ENCODE results near the gene SLC16A5.
"Not testable (repeated sequence)": the region's sequence is repeated elsewhere in the genome, so short reads cannot be mapped to it uniquely, and the experiment has no call there.

The SLC16A5 gene

DNA sequence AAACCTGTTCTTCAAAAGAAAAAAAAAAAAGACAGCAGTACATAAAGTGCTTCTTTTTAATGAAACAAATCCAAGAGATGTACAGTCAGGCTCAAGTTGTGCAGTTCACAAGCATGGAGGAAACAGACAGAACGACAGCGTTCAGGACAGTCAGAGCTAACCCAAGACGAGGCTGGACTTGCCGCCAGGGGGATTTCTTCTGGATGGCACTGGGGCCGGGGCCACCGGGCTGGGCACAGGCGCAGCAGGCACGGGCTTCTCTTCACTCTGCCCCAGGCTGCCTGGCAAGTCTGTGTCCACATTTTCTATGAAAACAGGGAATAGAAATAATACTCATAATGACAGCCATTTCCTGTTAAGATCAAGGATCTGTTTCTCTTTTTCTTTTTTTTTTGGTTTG is 48.2 kb downstream of the SLC16A5 start:
- DNase-seq: no peak

DNA sequence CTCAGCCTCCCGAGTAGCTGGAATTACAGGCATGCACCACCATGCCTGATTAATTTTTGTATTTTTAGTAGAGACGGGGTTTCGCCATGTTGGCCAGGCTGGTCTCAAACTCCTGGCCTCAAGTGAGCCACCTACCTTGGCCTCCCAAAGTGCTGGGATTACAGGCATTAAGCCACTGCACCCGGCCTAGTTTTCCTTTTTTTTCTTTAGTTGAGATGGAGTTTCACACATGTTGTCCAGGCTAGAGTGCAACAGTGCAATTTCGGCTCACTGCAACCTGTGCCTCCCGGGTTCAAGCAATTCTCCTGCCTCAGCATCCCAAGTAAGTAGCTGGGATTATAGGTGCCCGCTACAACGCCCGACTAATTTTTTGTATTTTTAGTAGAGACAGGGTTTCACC is 50.0 kb downstream of the SLC16A5 start:
- not testable (repeated sequence) for DNase-seq

DNA sequence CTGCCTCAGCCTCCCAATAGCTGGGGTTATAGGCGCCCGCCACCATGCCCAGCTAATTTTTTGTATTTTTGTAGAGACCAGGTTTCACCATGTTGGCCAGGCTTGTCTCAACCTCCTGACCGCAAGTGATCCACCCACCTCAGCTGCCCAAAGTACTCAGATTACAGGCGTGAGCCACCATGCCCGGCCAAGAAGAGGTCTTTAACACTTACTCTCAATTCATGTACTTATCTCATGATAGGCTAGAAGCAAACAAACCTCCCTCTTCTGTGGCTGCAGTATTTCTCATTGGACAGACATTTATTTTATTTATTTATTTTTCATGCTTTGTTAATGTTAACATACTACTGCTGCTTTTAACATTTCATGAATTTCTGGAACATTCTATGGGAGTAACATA is 50.8 kb downstream of the SLC16A5 start:
- DNase-seq: no peak

DNA sequence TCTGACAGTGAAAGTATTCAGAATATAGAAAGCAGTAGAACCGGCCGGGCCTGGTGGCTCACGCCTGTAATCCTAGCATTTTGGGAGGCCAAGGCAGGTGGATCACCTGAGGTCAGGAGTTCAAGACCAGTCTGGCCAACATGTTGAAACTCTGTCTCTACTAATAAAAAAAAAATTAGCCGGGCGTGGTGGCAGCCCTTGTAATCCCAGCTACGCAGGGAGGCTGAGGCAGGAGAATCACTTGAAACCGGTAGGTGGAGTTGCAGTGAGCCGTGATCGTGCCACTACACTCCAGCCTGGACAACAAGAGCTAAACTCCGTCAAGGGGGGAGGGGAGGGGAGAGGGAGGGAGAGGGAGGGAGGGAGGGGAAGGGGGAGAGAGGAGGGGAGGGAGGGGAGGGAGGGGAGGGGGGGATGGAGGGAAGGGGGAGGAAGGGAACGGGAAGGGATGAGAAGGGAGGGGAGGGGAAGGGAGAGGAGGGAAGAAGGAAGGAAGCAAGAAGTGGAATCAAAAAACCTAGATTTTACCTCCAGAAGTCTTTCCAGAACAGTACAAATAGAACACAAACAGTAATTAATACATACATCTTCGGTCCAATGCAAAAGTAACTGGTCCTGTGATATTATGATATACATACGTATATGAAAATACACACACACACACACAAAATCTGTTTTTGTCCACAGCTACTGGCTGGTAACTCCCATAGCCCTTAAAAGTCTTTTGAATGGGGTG is 54.6 kb downstream of the SLC16A5 start:
- DNase-seq: no peak

DNA sequence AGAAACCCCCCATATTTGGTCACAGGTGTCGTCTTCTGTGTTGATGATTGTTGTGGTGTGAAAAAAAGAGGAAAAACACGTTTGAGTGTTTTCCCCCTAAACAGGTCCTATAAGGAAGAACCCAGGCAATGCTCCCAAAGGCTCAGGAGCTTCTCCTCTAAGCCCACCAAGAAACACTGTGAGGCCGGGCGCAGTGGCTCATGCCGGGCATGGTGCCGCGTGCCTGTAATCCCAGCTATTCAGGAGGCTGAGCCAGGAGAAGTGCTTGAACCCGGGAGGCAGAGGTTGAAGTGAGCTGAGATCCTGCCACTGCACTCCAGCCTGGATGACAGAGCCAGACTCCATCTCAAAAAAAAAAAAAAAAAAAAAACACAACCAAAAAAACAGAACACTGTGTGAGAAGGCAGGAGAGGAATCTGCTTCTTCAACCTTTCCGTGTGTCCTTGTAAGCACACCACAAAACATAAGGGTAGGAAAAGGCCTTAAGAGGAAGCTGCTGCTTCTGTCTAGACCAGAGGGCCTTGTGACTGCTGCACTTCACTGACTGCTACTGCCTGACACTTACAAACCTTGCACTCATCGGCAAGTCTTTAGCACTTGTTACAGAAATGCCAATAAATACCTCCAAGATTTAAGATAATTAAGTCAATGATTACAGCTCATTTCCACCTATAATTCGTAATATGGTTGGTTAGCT is 57.2 kb downstream of the SLC16A5 start:
- no peak for DNase-seq

DNA sequence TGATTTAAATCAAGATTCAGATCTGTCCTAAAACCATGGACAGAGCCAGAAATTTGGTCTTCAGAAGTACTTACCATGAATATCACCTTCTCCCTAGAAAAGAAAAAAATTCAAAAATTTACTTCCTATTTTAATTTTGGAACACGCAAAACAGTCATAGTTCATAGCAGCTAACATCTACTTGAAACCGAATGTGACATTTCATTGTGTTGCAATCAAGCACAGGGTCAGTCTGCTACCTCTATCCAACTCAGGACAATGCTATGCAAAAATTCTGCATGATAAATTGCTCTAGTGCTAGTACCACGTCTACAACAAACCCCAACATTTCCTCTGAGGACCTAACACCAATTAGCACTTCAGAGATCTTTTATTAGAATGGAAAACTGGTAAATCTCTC is 58.8 kb downstream of the SLC16A5 start:
- DNase-seq: no peak

DNA sequence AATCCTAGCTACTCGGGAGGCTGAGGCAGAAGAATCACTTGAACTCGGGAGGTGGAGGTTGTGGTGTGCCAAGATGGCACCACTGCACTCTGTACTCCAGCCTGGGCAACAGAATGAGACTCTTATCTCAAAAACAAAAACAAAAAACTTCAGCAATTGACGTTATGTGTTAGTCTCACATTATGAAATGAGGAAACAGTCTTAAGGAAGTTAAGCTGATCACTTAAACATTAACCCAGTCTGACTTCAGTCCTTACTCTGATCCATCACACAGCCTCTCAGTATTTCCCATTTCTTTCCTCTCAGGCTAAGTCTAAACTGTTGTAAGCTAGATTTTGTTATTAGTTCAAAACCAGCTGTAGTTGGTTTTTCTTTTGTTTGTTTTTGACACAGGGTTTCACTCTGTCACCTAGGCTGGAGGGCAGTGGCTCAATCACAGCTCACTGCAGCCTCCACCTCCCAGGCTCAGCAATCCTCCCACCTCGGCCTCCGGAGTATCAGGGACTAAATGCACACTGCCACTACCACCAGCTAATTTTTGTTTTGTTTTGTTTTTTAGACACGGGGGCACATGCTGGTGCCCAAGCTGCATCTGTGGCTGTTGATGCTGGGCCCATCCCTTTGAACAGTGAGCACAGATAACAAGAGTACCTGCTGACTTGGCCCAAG is 60.3 kb downstream of the SLC16A5 start:
- no peak for DNase-seq

DNA sequence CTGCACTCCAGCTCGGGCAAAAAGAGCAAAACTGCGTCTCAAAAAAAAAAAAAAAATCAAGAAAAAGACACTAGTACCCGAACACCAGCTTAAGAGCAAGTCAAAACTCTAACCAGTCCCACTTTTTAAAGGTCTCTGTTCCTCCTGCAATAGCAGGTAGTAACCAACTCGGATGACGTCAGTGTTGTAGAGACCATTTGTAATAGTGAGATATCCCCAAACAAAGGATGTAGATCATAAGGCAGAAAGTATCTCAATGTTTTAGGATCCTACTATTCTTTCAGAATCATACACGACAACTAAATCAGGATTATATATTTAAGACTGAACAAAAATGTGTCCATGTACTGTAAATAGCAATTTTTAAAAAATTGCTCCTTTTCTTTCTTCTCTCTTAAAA is 64.2 kb downstream of the SLC16A5 start:
- no peak for DNase-seq

DNA sequence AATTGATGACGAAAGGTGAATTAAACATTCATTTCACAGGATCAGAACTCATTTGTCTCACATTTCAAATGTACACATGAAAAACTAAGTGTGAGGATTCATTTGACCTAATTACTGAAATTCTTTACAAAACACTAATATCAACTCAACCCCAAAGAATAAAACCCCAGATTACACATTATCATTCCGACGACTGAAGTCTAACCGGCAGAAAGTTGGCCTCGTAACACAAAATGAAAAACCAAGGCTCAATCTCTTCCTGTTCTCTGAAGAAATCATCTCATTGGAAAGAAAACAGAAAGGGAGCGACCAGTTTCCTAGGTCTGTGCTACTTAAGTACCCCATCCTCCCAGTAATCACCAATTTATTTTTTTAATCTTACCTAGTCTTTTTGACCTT is 64.8 kb downstream of the SLC16A5 start:
- no peak for DNase-seq

DNA sequence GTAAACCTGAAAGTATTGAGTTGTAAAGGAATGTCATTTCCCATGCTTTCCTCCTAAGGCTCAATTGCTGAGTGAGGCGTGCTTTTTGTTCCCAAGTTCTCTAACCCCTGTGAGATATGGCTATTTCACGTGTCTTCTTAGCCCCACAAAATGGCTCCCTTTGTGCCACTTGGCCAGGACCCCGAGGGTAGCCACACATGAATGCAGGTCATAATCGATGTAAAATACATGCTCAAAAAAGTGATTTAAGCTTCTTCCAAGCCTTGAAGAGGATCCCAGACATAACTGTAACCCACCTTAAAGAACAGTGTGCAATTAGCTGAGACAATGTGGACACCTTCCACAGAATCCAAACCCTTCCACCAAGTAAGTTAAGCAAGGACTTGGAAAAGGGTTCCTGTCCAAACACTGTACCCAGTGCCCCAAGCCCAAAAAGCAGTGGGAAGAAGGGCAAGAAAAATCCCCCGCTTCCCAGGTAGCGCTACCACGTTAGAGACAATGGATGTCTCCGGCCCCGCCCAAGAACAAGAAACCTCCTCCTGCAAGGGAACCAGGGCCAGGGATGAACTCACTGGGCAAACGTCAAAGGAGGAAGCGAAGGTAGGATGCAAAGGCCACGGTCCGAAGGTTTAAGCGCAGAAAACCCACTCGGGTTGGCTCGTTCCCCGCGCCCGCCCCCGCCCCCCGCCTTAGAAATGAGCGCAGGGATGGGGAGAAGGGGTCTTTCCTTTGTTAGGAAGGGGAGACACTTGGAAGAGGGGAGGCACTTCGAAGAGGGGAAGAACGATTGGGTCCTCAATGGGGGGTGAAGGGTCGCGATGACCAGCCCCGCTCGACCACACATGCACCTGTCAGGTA is 65.4 kb downstream of the SLC16A5 start:
- no peak for DNase-seq

DNA sequence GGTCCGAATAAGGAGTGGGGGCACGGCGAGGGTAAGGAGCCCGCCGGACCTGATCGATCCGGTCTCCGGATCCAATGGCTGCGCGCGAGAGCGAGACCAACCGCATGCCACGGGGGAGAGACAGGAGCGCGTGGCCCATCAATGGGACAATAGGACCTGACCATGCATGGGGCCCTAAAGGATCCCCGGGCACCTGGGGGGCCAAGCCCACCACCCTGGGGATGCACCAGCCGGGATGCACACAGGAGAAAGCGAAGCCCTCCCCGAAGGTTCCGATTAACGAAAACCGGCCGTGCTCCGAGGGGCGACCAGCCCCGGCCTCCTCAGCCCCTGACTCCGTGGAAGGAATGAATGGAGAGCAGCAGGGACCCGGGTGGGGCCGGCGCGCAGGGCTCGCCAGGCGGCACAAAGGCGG is 66.0 kb downstream of the SLC16A5 start:
- no peak for DNase-seq

DNA sequence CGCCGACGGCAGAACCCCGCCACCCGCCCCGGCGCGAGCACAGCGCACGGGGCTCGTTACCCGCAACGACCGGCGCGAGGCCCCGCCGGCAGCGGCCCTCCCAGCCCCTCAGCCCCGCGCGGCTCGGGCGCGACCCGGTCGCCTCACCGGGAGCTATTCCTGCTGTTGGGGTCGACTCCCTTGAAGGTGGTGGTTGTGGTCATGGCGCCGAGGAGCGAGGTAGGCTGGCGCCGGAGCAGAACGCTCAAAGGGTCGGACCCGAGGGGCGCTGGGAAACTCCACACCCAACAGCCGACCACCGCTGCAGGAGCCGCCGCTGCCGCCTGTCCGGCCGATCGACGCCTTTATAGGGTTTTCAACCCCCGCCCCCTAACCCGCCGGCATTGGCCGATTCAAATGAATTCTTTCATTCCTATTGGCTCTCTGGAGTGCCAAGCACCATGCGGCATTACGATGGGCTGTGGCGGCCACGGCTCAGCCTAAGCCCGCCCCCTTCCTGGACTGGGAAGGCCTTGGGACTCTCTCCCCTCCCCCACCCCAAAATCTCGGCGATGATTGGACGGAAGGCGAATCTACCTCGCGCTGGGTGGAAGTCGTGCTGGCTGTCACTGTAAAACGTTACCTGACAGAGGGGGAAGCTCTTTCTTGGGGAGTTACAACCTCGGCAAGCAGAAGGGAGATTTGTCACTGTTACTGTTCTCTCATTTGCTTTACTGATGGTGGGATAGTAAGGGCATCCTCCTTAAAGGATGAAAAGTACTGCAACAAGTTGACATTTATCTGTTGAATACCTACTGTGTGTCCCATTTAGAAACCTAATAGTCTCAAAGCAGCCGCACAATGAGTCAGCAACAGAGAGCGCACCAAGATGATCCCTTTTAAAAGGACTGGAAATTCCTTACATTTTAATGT is 66.7 kb downstream of the SLC16A5 start, which contains the start of gene JPT1:
TSS of gene JPT1 (minus strand) at position 318 of the 912 bp plus-strand sequence. CDS start at position 203, 115 bp downstream.
- peak; percentile 99 for DNase-seq

DNA sequence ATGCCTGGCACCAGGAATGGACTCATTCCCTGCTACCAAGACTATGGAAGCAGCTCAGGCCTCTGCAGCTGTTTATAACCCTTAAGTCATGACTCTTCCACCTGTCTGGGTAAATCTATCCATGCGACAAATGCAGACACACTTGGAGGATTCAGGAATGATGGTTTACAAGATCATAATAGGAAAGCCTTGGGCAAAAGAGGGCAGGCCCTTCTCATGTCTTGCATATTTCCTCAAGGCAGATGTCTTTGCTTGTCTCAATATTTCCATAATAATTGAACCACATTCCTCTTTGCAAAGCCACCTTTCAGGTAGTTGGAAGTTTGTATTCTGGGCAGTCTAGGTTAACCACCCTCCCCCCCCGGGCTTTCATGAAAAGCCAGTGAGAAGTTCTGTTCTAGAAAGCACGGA is 67.4 kb downstream of the SLC16A5 start:
- no peak for DNase-seq

Measured in midbrain (tissue), 1 donor.